HG02610 (cell line): ENCODE measurements around the gene KRT222.
A peak's percentile ranks its signal among the peaks of the same experiment; 100 is the strongest.

ENCODE experiments used
- ATAC-seq: cut with Tn5 transposase; IDR thresholded peaks from one replicate; pipeline ENCODE4 v1.9.1; 2021; ENCODE audit warnings: mild to moderate bottlenecking, moderate library complexity; ENCODE audit not compliant: unreplicated experiment

The KRT222 gene

DNA sequence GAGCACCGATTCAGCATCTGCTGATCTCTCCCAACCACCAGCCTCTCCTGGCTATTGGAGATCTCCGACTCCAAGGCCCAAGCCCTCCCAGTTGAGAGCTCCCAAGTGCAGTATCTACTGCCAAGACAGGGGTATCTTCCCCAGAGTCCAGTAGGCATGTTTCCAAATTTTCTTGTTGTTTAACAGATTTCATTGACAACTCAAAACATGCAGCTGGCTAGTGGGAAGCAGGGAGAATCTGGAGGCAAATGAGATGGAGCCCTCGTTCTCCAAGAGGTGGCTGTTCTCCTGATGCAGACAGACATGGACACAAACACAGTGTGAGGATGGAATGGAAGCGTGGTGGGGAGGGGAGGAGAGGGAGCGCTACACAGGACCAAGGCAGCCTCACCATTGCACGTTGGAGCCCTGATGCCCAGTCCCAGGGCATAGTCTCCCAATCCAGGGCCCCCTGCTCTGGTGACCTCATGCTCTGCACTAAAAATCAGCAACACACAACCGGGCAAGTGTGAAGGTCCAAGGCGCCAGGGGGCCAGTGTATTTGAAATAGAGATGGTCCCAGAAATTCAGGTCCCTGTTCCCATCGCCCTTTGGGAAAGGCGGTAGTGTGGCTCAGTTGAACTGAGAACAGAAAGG is 49.0 kb downstream of the KRT222 start:
- no peak for ATAC-seq

DNA sequence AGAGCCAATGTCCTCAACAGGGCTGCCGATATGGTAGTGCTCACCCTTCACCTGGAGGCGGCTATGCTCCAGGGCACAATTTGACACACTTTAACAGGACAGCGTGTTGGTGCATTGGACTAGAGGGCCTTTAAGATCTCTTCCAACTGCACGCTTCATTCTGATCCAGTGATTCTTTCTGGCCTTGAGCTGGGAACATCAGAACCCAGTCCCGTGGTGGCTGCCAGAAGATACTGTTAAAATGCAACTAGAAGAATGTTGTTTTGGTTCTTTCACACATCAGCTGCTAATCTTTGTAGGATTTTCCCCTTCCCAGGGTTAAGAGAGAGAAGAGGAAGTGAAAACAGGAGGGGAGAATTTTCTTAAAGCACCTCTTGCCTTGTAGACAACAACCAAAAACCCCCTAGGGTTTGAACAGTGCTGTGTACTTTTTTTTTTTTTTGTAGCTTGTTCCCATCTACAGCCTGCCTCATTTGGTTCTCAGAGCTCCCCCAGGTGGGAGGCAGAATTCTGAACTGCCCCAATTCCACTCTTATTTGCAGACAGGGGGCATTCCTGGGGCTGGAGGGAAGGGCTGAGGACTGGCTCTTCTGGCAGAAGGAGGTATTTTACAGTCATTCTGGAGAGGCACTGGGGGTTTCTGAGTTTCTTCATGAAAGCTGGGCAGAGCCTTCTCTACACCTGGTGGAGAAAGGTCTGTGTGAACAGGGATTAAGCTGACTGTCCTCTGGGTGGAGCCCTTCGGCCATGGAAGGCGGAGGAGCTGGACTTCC is 49.7 kb downstream of the KRT222 start:
- ATAC-seq: peak; percentile 61

DNA sequence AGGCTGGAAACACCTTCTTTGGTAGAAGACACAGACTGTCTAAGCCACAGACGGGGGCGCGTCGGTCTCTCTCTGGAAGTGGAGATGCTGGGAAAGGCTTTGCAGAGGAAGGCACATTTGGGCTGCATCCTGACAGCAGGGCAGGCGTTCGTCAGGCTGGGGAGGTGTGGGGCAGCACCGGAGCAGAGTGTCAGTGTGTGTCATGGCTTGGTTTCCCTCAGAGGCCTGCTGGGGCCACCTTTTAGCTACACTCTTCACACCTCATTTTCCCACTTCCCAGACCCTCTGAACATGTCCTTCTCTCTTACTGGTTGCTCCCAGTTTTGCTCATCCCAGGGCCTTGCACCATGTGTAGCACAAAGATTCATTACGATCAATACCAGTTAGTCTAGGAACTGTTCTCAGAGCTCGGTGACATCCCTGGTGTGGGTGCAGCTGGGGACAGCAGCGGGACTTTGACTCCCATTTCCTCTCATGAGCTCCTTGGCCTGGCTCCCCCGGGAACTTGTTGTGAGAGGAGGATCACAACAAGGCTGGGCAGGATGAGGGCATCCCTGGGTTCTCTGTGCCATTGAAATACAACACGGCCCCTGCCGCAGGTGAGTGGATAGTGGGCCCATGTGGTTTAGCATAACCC is 50.4 kb downstream of the KRT222 start:
- ATAC-seq: peak; percentile 13

DNA sequence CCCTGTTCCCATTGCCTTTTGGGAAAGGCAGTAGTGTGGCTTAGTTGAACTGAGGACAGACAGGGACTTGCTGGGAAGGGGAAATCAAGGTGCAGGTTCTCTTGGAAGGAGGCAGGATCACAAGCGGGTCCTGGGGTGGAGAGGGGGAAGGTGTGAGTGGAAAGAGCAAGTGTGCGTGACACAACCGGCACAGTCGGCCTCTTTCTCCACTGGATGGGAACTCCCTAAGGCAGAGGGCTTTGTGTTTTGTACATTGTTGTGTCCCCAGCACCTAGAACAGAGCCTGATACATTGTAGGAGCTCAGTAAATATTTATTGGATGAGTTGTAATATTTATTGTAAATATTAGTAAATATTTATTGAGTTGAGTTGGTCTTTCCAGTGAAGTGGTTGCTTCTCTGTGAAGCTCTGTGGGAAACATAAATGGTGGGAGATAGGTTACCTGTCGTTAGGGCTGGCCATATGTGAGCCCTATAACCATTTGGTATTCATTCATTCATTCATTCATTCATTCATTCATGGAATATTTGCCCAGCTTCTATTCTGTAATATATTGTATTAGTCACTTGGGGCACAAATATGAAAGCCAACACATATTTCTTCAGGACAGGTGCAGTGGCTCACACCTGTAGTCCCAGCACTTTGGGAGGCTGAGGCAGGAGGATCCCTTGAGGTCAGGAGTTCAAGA is 51.4 kb downstream of the KRT222 start:
- ATAC-seq: no peak

DNA sequence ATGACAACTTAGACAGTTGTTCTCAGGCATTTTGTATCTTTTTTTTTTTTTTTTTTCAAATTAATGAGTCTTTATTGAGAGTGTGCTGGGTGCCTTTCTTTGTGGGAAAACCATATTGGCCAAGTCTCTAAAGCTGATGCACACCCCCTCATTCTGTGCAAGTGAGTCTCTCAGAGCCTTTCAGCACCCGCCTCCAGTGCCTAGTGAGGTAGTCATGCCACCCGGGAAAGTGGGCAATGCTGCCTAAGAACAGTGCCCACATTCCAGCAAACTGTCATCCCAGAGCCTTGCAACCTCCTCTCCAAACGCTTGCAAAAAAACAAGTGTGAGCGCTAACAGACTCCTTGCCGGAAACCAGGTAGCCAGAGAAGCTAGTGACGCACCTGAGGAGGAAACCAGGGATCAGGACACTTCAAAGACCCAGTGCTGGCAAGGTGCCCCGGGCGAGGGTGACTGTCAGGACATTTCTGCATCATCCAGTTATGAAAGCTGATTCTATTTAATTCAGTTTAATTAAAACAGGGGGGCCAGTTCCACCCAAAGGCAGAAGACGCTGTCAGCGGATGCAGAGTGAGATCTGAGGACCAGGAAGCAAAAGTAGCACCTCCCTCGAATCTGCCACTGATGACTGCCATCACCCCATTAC is 52.3 kb downstream of the KRT222 start:
- no peak for ATAC-seq

DNA sequence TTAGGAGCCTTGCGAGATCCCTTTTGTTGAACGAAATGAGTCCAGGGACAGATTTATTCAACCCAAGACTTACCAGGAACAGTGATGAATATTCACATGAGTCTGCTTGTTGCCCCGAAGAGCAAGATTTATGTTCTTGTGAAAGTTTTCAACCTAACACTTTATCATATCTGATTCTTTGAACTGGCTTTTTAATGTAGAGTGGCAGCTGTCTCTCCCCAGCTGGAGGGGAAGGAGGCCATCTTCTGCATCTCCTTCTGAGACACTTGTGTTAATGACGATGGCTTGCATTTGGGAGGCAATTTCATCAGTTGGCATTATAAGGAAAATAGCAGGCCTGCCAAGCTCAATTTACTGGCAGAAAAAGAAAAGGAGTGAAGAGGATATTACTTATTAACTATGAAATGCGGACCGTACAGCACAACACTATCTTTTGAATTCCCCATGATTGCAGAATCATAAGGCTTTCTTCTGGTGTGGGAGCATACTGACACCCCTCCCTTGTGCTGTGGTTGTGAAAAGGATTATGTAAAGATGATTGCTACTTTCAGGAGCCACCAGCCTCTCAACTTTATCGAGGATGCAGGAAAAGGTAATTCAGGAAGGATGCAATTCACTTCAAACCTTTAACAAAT is 53.0 kb downstream of the KRT222 start:
- ATAC-seq: no peak

DNA sequence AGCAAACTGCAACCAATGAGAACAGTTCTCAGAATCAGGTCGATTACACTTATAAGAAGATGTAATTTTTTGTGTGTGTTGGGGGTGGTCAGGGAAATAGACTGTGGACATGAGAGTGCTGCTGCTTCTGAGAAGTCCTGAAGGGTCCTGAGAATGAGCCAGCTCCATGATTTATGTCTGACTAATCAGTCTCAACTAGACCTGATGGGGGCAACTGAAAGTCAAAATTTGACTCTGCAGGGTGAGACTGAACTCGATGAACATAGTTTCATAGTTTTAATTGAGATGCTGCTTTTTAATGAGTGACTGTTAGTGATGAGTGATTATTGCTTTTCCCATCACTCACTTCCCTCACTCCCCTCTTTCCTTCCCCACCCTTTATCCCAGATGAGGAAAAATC is 54.6 kb downstream of the KRT222 start:
- no peak for ATAC-seq

DNA sequence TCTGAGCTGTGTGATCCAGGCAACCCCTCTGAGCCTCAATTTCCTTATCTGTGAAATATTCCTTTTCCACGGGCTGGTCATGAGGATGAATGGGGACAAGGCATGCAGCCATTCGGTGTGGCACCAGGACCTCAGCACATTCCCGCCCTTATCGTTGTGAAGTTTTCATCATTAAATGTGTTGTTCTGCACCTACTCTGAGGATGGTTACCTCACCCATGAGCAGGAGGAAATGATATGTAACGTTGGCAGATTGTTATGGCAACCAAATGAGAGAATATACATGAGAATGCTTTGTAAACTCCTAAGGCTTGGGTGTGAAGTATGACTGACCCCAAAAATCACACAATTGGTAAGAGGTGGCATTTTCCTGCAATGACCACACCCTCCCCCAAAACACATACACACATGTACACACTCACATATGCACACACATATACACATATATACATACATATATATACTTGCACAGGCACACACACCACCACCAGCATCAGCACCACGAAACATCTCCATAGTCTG is 56.9 kb downstream of the KRT222 start:
- no peak for ATAC-seq

DNA sequence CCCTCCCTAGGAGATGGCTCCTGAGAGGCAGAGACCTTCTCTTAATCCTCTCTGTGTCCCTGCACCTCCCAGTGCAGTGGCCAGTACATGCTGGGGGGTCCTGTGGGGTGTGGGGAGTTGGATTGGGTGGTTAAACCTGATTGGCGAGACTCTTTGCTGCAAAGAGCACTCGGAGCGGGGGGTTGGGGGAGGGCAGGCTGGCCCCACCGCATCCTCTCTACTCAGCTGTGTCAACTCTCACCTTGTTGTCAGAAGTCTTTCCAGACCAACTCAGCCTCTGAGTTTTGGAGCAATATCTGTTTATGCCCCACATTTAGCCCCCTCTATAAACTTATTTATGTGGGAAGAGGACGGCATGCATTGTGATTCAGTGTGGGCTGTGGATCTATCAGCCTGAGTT is 57.3 kb downstream of the KRT222 start:
- ATAC-seq: no peak

DNA sequence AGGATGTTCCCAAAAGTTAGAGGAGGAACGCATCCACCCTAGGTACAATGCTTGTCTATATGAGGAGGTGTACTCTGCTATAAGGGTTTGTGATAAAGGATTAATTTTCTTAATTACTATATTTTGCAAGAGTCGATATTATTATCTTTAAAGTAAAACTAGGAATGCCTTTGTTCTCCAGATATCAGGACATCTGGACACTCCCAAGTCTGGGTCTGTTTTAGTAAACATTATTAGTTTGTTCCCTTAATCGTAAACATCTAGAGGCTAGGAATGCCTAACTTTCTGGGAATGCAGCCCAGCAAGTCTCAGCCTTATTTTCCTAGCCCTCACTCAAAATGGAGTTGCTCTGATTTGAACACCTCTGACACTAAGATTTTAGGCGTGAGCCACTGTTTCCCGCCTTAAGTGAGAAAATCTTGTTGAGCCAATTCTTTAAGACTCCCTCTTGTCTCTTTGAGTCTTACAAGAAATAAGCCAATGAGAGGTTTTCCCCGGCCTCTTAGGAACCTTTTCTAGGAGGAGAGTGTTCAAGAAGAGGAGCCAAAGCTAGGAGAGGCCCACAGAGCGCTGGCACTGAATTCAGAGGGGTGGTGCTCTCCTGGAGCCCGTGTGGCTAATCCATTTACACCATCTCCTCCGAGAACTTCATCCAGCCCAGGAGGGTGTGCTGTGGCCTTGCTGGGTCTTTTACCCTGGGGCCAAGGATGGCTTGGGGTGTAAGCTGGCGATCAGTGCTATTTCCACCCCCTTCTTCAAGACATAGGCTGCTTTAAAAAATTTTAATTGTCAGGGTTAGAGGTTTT is 58.2 kb downstream of the KRT222 start:
- ATAC-seq: no peak

DNA sequence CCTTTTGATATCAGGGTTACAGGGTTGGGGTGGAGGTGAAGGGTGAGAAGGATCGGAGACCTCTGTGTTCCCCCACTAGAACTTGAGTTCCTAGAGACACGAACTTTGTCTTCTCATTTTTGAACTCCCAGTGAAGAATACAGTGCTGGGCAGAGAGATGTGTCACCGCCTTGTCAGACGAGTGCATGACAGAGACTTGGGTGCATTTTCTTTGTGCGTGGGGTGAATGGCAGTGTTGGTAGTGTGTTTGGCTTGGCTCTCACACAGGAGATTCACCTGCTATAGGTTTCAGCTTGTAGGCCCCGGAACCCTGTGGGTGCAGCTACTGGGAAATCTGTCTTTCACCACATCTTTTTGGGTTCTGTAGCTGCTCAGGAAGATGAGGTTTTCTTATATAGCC is 59.7 kb downstream of the KRT222 start:
- no peak for ATAC-seq
